CD8-positive, alpha-beta memory T cell (primary cell): Measurements from ENCODE around the gene CA12. TPM values are rescaled to one million over a fixed set of nuclear protein-coding genes. Genes with fewer than 3 reads are reported as not detected.

Experiments used
- CTCF ChIA-PET: fragments of 350-600 bp; sonication (Branson Sonifier 250); formaldehyde crosslinking; loops from one replicate; lab custom pipeline; 2021; ENCODE audit warnings: antibody characterized with exemption; lab: Charles Lee
- POLR2A ChIA-PET: fragments of 350-600 bp; sonication (Branson Sonifier 250); formaldehyde crosslinking; loops from one replicate; lab custom pipeline; 2021; ENCODE audit warnings: antibody characterized with exemption; lab: Charles Lee
- DNase-seq, 5 donors: peaks; one replicate each; pipeline versions ENCODE4 v3.0.0 to v3.0.0-alpha.2; 2020 to 2022; ENCODE audit warnings: mixed read lengths in 1 of 5
- H3K27ac ChIP-seq: one replicate; pipeline ENCODE4 v1.7.0; 2013; ENCODE audit warnings: low read depth, mild to moderate bottlenecking, low read length, moderate library complexity
- H3K27me3 ChIP-seq: 2 replicates; pipeline ENCODE4 v1.7.0; 2013; ENCODE audit warnings: low read length, mild to moderate bottlenecking; ENCODE audit not compliant: insufficient read depth, poor library complexity, severe bottlenecking
- H3K36me3 ChIP-seq: 2 replicates; pipeline ENCODE4 v1.7.0; 2013; ENCODE audit warnings: mild to moderate bottlenecking, low read length, moderate library complexity; ENCODE audit not compliant: insufficient read depth
- H3K4me1 ChIP-seq: 2 replicates; pipeline ENCODE4 v1.7.0; 2013; ENCODE audit warnings: mild to moderate bottlenecking, low read length, moderate library complexity; ENCODE audit not compliant: insufficient read depth
- H3K4me3 ChIP-seq: 2 replicates; pipeline ENCODE4 v1.7.0; 2013; ENCODE audit warnings: mild to moderate bottlenecking, low read length
- H3K9me3 ChIP-seq: 2 replicates; pipeline ENCODE4 v1.7.0; 2013; ENCODE audit warnings: mild to moderate bottlenecking, low read length
- H3K27ac Mint-ChIP-seq, 8 donors: one replicate each; pipeline ENCODE4 v1.8.0; 2020 to 2021; ENCODE audit warnings: mixed read lengths in 8 of 8, mild to moderate bottlenecking in 6 of 8, inconsistent platforms in 3 of 8, moderate library complexity in 3 of 8
- H3K27me3 Mint-ChIP-seq, 2 donors: one replicate each; pipeline ENCODE4 v1.8.0; 2020 to 2021; ENCODE audit warnings: mixed read lengths in 2 of 2, mild to moderate bottlenecking in 1 of 2, moderate library complexity in 1 of 2
- H3K36me3 Mint-ChIP-seq, 3 donors: one replicate each; pipeline ENCODE4 v1.8.0; 2020 to 2021; ENCODE audit warnings: mixed read lengths in 3 of 3, inconsistent platforms in 1 of 3, mild to moderate bottlenecking in 1 of 3
- H3K4me1 Mint-ChIP-seq, 3 donors: one replicate each; pipeline ENCODE4 v1.8.0; 2020 to 2021; ENCODE audit warnings: mixed read lengths in 3 of 3, inconsistent platforms in 1 of 3, mild to moderate bottlenecking in 1 of 3
- H3K4me3 Mint-ChIP-seq, 7 donors: one replicate each; pipeline ENCODE4 v1.8.0; 2020 to 2021; ENCODE audit warnings: mixed read lengths in 7 of 7, mild to moderate bottlenecking in 6 of 7, moderate library complexity in 4 of 7, inconsistent platforms in 2 of 7
- H3K9me3 Mint-ChIP-seq, 5 donors: one replicate each; pipeline ENCODE4 v1.8.0; 2020 to 2022; ENCODE audit warnings: mixed read lengths in 5 of 5, mild to moderate bottlenecking in 3 of 5, moderate library complexity in 2 of 5, inconsistent platforms in 1 of 5
- polyA plus RNA-seq: library from polyadenylated mRNA; unstranded; fragments of 300-500 nt; fragmentation: Illumina TruSeq; gene quantifications from one replicate; pipeline ENCODE4 v1.2.3, GENCODE V29; 2021
- total RNA-seq, 2 experiments: library from RNA; stranded (reverse); gene quantifications; one replicate each; pipeline ENCODE4 v1.2.3, GENCODE V29; 2021

Gene CA12
- total and polyA plus RNA-seq, 3 experiments from 2014 or later: 0.08 TPM; not detected in 2

DNA sequence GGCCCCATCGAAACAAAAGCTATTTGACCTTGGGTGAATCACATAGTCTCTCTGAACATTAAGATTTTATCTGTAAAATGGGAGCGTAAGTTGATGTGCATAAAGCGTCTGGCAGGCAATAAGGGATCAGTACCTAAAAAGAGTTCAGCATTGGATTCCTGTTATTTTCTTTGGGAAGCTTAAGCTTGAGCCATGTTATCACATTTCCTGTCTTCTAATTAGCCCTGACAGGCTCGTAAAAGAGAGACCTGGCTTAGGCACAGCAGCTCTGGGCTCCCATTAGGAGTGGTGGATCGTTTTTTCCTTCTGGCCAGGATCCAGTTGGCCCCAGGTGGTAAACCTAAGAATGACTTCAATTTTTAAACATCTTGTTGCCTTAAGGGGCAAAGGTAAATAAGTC, 26.0 kb upstream of the CA12 start:
- no peaks in the 10 kb centered on the region for H3K4me1 ChIP-seq
- ChIA-PET CTCF (no interaction called here), POLR2A (no interaction called here)
- H3K4me3 Mint-ChIP-seq: no peak overlapping the region
- no peaks in the 10 kb centered on the region for H3K9me3 Mint-ChIP-seq
- H3K4me3 ChIP-seq: no peak overlapping the region
- no peaks in the 10 kb centered on the region for H3K36me3 Mint-ChIP-seq
- peaks cover 12 to 13% of the 10 kb centered on the region in 2 donors for H3K27me3 Mint-ChIP-seq
- no peaks in the 10 kb centered on the region for H3K9me3 ChIP-seq
- peaks cover 3 to 7% (median 6%) of the 10 kb centered on the region in 3 donors for H3K4me1 Mint-ChIP-seq
- no peak overlapping the region for H3K27ac Mint-ChIP-seq
- no peaks in the 10 kb centered on the region for H3K27me3 ChIP-seq
- no peaks in the 10 kb centered on the region for H3K36me3 ChIP-seq
- no peak overlapping the region for H3K27ac ChIP-seq
- DNase-seq: no peak

DNA sequence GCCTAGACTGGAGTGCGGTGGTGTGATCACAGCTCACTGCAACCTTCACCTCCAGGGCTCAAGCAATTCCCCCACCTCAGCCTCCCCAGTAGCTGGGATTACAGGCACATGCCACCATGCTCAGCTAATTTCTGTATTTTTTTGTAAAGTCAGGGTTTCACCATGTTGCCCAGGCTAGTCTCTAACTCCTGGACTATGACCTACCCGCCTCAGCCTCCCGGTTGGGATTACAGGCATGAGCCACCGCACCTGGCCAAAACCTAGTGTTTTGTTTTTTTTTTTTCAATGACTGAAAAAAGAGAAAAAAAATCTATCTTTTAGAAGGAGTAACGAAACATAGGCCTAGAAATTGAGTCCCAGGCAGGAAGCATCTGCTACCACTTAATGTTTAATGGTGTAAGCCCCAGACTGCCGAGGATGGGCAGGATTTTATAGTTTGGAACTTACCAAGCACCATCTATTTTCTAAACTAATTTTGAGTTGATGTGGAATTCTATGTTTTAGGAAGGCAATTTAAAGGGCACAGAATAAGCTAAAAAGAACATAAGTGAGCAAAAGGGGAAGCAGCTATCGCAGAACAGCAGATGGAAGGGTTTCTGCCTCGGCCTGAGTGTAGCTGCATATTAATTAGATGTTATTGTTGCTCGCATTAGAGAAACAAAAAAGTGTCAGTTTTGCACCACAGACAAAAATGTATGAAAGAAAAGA, 24.2 kb upstream of the CA12 start:
- ChIA-PET POLR2A (no interaction called here), CTCF (interaction anchor here (2.7 kb wide), 1 partner anchor 358 kb away, joined by 12 read pairs; no protein-coding TSS in a partner anchor)
- H3K4me1 ChIP-seq: no peaks in the 10 kb centered on the region
- no peaks in the 10 kb centered on the region for H3K9me3 Mint-ChIP-seq
- no peak overlapping the region for H3K4me3 Mint-ChIP-seq
- H3K36me3 ChIP-seq: no peaks in the 10 kb centered on the region
- peaks cover 4 to 12% of the 10 kb centered on the region in 2 donors for H3K27me3 Mint-ChIP-seq
- H3K4me1 Mint-ChIP-seq: peaks cover 3 to 7% (median 6%) of the 10 kb centered on the region in 3 donors
- H3K27ac ChIP-seq: no peak overlapping the region
- DNase-seq: no peak
- no peaks in the 10 kb centered on the region for H3K36me3 Mint-ChIP-seq
- H3K9me3 ChIP-seq: no peaks in the 10 kb centered on the region
- H3K27me3 ChIP-seq: no peaks in the 10 kb centered on the region
- H3K27ac Mint-ChIP-seq: peak overlapping the region in 1 of 8 donors; percentile 11
- H3K4me3 ChIP-seq: no peak overlapping the region

DNA sequence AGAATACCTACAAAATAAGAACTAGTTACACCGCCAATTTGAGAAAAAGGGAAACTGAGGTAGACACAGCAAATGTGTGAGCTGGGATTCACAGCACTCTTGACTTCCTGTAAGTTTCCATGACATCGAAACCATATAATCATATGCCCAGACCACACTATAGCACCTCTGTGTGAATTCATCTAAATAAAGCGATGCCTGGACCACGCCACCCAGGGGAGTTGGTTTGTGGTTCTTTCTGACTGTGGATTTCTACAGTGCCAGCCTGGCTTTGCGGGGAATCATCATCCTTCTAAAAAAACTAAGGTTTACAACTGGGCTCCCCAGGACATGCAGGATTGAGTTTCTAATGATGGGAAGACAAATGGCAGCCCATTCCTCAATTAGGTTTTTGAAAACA, 23.5 kb upstream of the CA12 start:
- Mint-ChIP-seq H3K4me1 (peaks cover 3 to 7% (median 6%) of the 10 kb centered on the region in 3 donors), H3K27ac (peak overlapping the region in 1 of 8 donors; percentile 14), H3K4me3 (peak overlapping the region in 1 of 7 donors; percentile 28), H3K9me3 (no peaks in the 10 kb centered on the region), H3K36me3 (no peaks in the 10 kb centered on the region), H3K27me3 (peaks cover 6 to 8% of the 10 kb centered on the region in 2 donors)
- no peaks in the 10 kb centered on the region for H3K36me3 ChIP-seq
- no peak overlapping the region for H3K27ac ChIP-seq
- ChIA-PET POLR2A (no interaction called here), CTCF (interaction anchor here (2.7 kb wide), 1 partner anchor 357 kb away, joined by 12 read pairs; no protein-coding TSS in a partner anchor)
- H3K4me3 ChIP-seq: no peak overlapping the region
- DNase-seq: no peak
- no peaks in the 10 kb centered on the region for H3K4me1 ChIP-seq
- no peaks in the 10 kb centered on the region for H3K9me3 ChIP-seq
- H3K27me3 ChIP-seq: no peaks in the 10 kb centered on the region

DNA sequence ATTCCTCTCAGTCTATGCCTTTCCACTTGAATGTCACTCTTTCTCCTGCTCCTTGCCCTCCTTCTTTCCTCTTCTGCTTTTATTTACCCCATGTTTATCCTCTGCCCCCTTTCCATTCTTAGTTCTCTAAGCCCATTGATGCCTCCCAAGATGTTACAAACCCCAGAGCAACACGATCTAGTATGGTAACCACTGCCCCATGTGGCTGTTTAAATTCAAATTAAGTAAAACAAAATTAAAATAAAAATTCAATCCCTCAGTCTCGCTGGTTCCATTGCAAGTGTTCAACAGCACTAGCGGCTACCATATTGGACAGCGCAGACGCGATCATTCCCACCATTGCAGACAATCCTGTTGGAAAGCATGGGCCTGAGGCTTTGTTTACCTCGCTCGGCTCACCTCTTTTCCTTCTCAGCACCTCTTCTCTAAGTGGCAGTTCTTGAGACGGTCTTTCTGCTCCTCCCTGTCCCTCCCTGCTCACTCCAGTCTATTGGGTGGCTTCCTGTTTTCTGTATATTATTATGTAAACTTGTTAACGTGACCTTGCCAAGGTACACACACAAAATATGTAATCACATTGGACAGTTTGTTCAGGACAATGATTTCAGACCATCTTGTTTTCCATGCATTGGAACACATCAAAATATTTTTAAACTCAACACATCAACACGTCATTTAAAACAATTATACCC, 21.8 kb upstream of the CA12 start:
- no peaks in the 10 kb centered on the region for H3K9me3 ChIP-seq
- POLR2A ChIA-PET: interaction anchor here (1.0 kb wide), 1 partner anchor 355 kb away, joined by 3 read pairs; no protein-coding TSS in a partner anchor
- no peaks in the 10 kb centered on the region for H3K9me3 Mint-ChIP-seq

DNA sequence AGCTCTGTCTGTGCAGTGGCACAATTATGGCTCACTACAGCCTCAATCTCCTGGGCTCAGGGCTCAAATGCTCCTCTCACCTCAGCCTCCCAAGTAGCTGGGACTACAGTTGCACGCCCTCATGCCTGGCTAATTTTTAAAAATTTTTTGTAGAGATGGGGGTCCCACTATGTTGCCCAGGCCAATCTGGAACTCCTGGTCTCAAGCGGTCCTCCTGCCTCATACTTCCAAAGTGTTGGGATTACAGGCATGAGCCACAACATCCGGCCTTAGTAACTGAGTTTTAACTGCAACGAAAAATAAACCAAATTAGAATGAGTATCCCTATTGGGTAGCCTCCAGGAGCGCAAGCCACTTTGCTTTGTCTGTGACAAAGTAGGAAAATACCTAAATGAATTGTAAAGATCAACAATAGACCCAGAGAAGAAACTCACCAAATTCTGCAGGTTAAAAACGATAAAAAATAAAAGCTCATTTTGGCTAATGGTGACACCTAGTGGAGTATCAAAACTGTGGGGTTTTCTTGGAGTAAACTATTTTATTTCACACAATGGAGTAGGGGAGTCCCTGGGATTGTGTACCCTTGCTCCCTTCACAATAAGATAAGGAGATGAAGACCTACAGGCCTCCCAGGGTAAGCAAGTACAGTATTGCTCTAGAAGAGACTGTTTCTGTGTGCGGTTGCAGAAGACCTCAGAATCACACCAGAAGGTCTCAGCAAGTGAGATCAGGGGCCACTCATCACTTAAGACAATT, 21.0 kb upstream of the CA12 start:
- Histone ChIP-seq H3K27me3 (no peaks in the 10 kb centered on the region), H3K9me3 (no peaks in the 10 kb centered on the region), H3K4me1 (no peaks in the 10 kb centered on the region), H3K4me3 (no peak overlapping the region), H3K27ac (no peak overlapping the region), H3K36me3 (no peaks in the 10 kb centered on the region)
- H3K4me1 Mint-ChIP-seq: peaks cover 3 to 7% (median 6%) of the 10 kb centered on the region in 3 donors
- POLR2A ChIA-PET: interaction anchor here (1.0 kb wide), 1 partner anchor 354 kb away, joined by 3 read pairs; no protein-coding TSS in a partner anchor
- H3K27me3 Mint-ChIP-seq: peaks cover 5 to 15% of the 10 kb centered on the region in 2 donors
- H3K36me3 Mint-ChIP-seq: no peaks in the 10 kb centered on the region
- peak overlapping the region in 1 of 7 donors; percentile 59 for H3K4me3 Mint-ChIP-seq
- DNase-seq: peak in 2 of 5 donors; percentile 28 to 42
- no peaks in the 10 kb centered on the region for H3K9me3 Mint-ChIP-seq
- CTCF ChIA-PET: interaction anchor here (0.6 to 1.4 kb wide), 7 partner anchors 112 to 358 kb away, joined by 3 to 18 read pairs (median 3); partner anchors contain the start of gene RPS27L
- peak overlapping the region in 2 of 8 donors; percentile 16 to 81 for H3K27ac Mint-ChIP-seq

More for the DNA sequence above, 21.8 kb upstream of the CA12 start:
- no peaks in the 10 kb centered on the region for H3K4me1 ChIP-seq
- no peak for DNase-seq
- Mint-ChIP-seq H3K4me1 (peaks cover 3 to 7% (median 6%) of the 10 kb centered on the region in 3 donors), H3K4me3 (peak overlapping the region in 1 of 7 donors; percentile 59), H3K27ac (peak overlapping the region in 2 of 8 donors; percentile 7 to 81), H3K27me3 (peaks cover 5 to 15% of the 10 kb centered on the region in 2 donors), H3K36me3 (no peaks in the 10 kb centered on the region)
- no peaks in the 10 kb centered on the region for H3K27me3 ChIP-seq
- CTCF ChIA-PET: interaction anchor here (0.9 to 2.7 kb wide), 6 partner anchors 113 to 356 kb away, joined by 3 to 18 read pairs (median 4); partner anchors contain the start of gene RPS27L
- H3K36me3 ChIP-seq: no peaks in the 10 kb centered on the region
- no peak overlapping the region for H3K4me3 ChIP-seq
- H3K27ac ChIP-seq: no peak overlapping the region

DNA sequence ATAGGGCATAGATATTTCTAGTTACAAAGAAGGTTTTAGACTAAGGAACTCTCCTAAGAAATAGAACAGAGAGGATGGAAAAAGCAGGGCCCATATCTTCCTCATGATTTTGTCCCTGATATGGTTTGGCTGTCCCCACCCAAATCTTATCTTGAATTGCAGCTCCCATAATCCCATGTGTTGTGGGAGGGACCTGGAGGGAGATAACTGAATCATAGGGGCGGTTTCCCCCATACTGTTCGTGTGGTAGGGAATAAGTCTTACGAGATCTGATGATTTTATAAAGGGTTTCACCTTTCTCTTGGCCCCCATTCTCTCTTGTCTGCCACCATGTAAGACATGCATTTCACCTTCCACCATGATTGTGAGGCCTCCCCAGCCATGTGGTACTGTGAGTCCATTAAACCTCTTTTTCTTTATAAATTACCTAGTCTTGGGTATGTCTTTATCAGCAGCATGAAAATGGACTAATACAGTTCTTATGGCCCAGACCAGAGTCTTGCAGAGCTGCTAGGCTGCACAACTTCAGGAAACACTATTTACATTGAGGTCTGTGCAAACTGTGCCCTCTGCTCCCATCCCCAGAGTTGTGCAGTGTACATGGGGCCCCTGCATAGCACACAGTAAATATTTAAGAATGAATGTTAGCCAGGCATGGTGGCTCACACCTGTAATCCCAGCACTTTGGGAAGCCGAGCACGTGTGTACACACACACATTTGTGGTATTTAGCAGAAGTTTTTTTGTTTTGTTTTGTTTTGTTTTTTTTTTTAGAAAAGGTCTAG, 20.3 kb upstream of the CA12 start:
- Histone ChIP-seq H3K9me3 (no peaks in the 10 kb centered on the region), H3K27ac (no peak overlapping the region), H3K4me1 (no peaks in the 10 kb centered on the region), H3K4me3 (no peak overlapping the region), H3K27me3 (no peaks in the 10 kb centered on the region), H3K36me3 (no peaks in the 10 kb centered on the region)
- Mint-ChIP-seq H3K4me1 (peaks cover 3 to 7% (median 6%) of the 10 kb centered on the region in 3 donors), H3K27ac (no peak overlapping the region), H3K36me3 (no peaks in the 10 kb centered on the region), H3K4me3 (no peak overlapping the region), H3K9me3 (no peaks in the 10 kb centered on the region), H3K27me3 (peaks cover 3 to 21% of the 10 kb centered on the region in 2 donors)
- ChIA-PET CTCF (interaction anchor here (0.6 to 3.3 kb wide), 8 partner anchors 111 to 357 kb away, joined by 3 to 18 read pairs (median 4); partner anchors contain the start of gene RPS27L), POLR2A (interaction anchor here (1.0 kb wide), 1 partner anchor 354 kb away, joined by 3 read pairs; no protein-coding TSS in a partner anchor)
- DNase-seq: no peak

DNA sequence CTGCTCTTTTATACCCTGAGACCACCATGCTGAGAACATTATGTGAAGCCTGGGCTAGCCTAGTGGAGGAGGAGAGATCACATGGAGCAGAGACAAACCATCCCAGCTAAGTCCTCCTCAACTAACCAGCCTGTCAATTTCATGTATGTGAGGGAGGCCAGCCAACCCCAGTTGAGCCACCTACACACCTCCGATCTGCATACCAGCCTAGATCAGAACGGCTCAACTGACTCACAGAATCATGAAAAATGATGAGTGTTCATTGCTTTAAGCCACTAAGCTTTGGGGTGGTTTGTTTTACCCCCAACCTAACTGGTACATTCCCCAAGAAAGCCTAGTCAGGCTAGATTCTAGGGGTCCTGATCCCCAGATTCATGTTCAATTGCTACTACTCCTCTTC, 19.4 kb upstream of the CA12 start:
- Mint-ChIP-seq H3K36me3 (no peaks in the 10 kb centered on the region), H3K27ac (no peak overlapping the region), H3K4me3 (no peak overlapping the region), H3K9me3 (no peaks in the 10 kb centered on the region), H3K27me3 (peaks cover 4 to 25% of the 10 kb centered on the region in 2 donors), H3K4me1 (peaks cover 3 to 7% (median 6%) of the 10 kb centered on the region in 3 donors)
- ChIA-PET POLR2A (no interaction called here), CTCF (interaction anchor here (3.3 kb wide), 1 partner anchor 354 kb away, joined by 14 read pairs; no protein-coding TSS in a partner anchor)
- DNase-seq: no peak
- no peaks in the 10 kb centered on the region for H3K9me3 ChIP-seq
- H3K4me3 ChIP-seq: no peak overlapping the region
- H3K27me3 ChIP-seq: no peaks in the 10 kb centered on the region
- H3K36me3 ChIP-seq: no peaks in the 10 kb centered on the region
- H3K27ac ChIP-seq: no peak overlapping the region
- no peaks in the 10 kb centered on the region for H3K4me1 ChIP-seq
